ENCODE data around the gene LZTR1.

DNA sequence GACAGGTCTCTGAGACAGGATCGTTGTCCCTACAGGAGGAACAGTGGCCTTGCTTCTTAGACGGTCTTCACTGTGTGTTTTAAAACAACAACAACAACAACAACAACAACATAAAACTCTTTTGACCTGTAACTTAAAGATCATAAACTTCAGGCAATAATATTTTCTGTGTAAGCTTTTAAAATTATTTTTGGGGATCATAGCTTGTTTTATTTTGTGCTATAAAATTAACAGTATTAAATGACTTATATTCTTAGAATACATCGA lies 28.8 kb upstream of the LZTR1 start:
- TF ChIP-seq, protein P1, sequence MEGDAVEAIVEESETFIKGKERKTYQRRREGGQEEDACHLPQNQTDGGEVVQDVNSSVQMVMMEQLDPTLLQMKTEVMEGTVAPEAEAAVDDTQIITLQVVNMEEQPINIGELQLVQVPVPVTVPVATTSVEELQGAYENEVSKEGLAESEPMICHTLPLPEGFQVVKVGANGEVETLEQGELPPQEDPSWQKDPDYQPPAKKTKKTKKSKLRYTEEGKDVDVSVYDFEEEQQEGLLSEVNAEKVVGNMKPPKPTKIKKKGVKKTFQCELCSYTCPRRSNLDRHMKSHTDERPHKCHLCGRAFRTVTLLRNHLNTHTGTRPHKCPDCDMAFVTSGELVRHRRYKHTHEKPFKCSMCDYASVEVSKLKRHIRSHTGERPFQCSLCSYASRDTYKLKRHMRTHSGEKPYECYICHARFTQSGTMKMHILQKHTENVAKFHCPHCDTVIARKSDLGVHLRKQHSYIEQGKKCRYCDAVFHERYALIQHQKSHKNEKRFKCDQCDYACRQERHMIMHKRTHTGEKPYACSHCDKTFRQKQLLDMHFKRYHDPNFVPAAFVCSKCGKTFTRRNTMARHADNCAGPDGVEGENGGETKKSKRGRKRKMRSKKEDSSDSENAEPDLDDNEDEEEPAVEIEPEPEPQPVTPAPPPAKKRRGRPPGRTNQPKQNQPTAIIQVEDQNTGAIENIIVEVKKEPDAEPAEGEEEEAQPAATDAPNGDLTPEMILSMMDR (conservative IDR thresholded peaks at IDR 0.05; ENCODE audit: low read depth, low read length): no peak
- TF ChIP-seq RAD21 (IDR thresholded peaks at IDR 0.05; ENCODE audit: low read length): no peak
- no peak for TF ChIP-seq POLR2A (IDR thresholded peaks at IDR 0.05; ENCODE audit: low read depth, low read length)
- no peak for TF ChIP-seq CEBPB (IDR thresholded peaks at IDR 0.05; ENCODE audit: low read depth, low read length)
- TF ChIP-seq, protein P2, sequence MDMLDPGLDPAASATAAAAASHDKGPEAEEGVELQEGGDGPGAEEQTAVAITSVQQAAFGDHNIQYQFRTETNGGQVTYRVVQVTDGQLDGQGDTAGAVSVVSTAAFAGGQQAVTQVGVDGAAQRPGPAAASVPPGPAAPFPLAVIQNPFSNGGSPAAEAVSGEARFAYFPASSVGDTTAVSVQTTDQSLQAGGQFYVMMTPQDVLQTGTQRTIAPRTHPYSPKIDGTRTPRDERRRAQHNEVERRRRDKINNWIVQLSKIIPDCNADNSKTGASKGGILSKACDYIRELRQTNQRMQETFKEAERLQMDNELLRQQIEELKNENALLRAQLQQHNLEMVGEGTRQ (IDR thresholded peaks at IDR 0.05; ENCODE audit: low read depth, low read length): no peak
- TF ChIP-seq SMC3 (IDR thresholded peaks at IDR 0.05; ENCODE audit: low read depth, low read length): no peak
